Activated CD4-positive, alpha-beta T cell treated with anti-CD3 and anti-CD28 coated beads, Interleukin-2, amount 50 U/mL, for 48 hours (primary cell): ENCODE measurements around the gene CTNNA3.

ENCODE experiments used
- DNase-seq, 2 experiments: peaks; one replicate each; pipeline ENCODE4 v3.0.0-alpha.2; 2020

CTNNA3 gene

GRCh38 chr10:66842371-66842770, 853.6 kb downstream of the CTNNA3 start:
- DNase-seq: no peak

- no peak for DNase-seq
These were observed 857.3 kb downstream of the CTNNA3 start for GRCh38 chr10:66838656-66839055.

- DNase-seq: no peak
These were observed 858.0 kb downstream of the CTNNA3 start for GRCh38 chr10:66837990-66838389.

- no peak for DNase-seq
These were observed 858.7 kb downstream of the CTNNA3 start for GRCh38 chr10:66837335-66837734.

- DNase-seq: no peak
These were observed 859.2 kb downstream of the CTNNA3 start for GRCh38 chr10:66836771-66837170.

GRCh38 chr10:66836057-66836456, 859.9 kb downstream of the CTNNA3 start:
- DNase-seq: no peak

- no peak for DNase-seq
These were observed 860.6 kb downstream of the CTNNA3 start for GRCh38 chr10:66835400-66835799.

- DNase-seq: no peak
These were observed 861.2 kb downstream of the CTNNA3 start for GRCh38 chr10:66834802-66835201.

GRCh38 chr10:66833861-66834260, 862.1 kb downstream of the CTNNA3 start:
- DNase-seq: no peak

GRCh38 chr10:66832781-66833422, 863.1 kb downstream of the CTNNA3 start:
- no peak for DNase-seq

- DNase-seq: no peak
These were observed 867.0 kb downstream of the CTNNA3 start for GRCh38 chr10:66828957-66829356.

- DNase-seq: no peak
These were observed 868.6 kb downstream of the CTNNA3 start for GRCh38 chr10:66827353-66827752.

- no peak for DNase-seq
These were observed 872.7 kb downstream of the CTNNA3 start for GRCh38 chr10:66823301-66823700.

- DNase-seq: no peak
These were observed 873.2 kb downstream of the CTNNA3 start for GRCh38 chr10:66822801-66823200.

- no peak for DNase-seq
These were observed 876.3 kb downstream of the CTNNA3 start for GRCh38 chr10:66819691-66820090.

- DNase-seq: no peak
These were observed 882.9 kb downstream of the CTNNA3 start for GRCh38 chr10:66813122-66813521.

- no peak for DNase-seq
These were observed 884.8 kb downstream of the CTNNA3 start for GRCh38 chr10:66811211-66811610.

GRCh38 chr10:66809402-66809801, 886.6 kb downstream of the CTNNA3 start:
- DNase-seq: no peak

- no peak for DNase-seq
These were observed 890.4 kb downstream of the CTNNA3 start for GRCh38 chr10:66805612-66806011.

- no peak for DNase-seq
These were observed 891.0 kb downstream of the CTNNA3 start for GRCh38 chr10:66804962-66805361.

GRCh38 chr10:66803174-66803573, 892.8 kb downstream of the CTNNA3 start:
- no peak for DNase-seq

GRCh38 chr10:66799474-66799873, 896.5 kb downstream of the CTNNA3 start:
- no peak for DNase-seq

GRCh38 chr10:66795866-66796265, 900.1 kb downstream of the CTNNA3 start:
- DNase-seq: no peak

GRCh38 chr10:66792441-66792840, 903.6 kb downstream of the CTNNA3 start:
- no peak for DNase-seq

GRCh38 chr10:66788178-66788987, 907.6 kb downstream of the CTNNA3 start:
- DNase-seq: no peak
